Measurements from ENCODE around the gene ARL6IP6.

Gene ARL6IP6

GRCh38 chr2:152718076-152718908, at the start of gene ARL6IP6:
TSS of gene ARL6IP6 (plus strand) at chr2:152718620. CDS start at chr2:152718625, 5 bp downstream.
- DNase-seq (ENCODE audit: low spot score): peak; percentile 85

DNA sequence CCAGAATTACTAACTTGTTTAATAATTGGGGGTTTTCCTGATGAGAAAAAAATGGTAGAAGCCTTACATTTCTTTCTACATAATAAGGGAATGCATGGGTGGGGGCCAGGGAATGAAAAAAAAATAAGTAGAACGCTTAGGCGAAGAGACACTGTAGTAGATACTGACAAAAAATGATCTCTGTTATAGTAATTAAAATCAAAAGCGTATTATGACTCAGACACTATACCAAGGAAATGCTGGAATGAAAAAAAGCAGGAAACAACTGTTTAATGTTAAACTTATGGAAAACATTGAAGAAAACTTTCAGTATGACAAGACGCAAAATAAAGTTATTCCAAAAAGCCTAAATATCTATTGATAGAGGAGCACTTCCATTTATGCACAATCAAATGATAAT, 44.1 kb upstream of the ARL6IP6 start:
- no peak for DNase-seq (ENCODE audit: low spot score)

GRCh38 chr2:152676461-152676860, 42.0 kb upstream of the ARL6IP6 start:
- DNase-seq (ENCODE audit: low spot score): no peak

DNA sequence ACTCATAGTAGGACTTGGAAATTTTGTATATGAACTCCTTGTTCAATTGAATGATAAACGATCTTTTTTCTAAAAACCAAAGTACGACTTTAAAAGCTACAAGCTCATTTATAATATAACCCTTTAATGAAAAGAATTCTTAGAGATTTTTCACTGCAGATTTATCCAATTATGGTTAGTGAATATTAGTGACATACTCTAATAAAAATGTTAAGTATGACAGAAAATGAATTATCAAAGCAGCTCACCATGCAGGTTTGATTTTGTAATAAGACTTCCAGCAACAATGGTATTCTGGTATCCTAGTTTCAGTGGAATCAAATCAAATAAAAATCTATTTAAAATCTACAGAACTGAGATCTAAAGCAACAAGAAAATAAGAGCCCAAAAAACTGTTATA, 39.6 kb upstream of the ARL6IP6 start:
- no peak for DNase-seq (ENCODE audit: low spot score)

DNA sequence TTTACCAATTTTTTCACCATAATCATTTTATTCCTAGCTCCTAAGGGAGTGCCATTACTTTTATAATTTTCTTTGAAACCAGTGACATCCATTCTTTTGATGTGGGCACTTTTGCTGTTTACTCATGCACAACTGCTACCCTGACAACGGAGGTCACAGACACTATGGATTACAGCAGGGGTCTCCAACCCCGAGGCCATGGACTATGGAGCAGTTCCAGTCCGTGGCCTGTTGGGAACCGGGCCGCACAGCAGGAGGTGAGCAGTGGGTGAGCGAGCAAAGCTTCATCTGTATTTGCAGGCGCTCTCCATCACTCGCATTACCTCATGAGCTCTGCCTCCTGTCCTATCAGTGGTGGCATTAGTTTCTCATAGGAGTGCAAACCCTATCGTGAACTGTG, 35.8 kb upstream of the ARL6IP6 start:
- no peak for DNase-seq (ENCODE audit: low spot score)

- no peak for DNase-seq (ENCODE audit: low spot score)
Measured at GRCh38 chr2:152683400-152683799, 35.0 kb upstream of the ARL6IP6 start.

GRCh38 chr2:152686321-152686720, 32.1 kb upstream of the ARL6IP6 start:
- DNase-seq (ENCODE audit: low spot score): no peak

DNA sequence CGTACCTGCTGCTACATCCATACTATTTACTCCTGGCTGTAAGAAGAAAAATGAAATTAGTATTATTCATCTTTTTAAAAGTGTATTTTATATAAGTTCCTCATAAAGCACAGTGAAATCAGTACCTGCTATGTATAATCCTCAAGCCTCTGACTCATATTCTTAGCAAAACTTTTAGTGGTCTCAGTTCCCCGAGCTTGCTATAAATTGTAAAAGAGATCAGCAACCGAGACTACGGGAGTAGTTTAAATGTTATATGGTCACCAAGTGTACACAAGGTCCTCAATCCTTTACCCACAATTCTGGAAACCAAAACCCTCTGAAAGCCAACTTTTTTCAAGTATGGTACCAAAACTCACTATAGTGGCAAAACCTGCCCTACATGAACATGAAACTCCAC, 25.4 kb upstream of the ARL6IP6 start:
- no peak for DNase-seq (ENCODE audit: low spot score)

DNA sequence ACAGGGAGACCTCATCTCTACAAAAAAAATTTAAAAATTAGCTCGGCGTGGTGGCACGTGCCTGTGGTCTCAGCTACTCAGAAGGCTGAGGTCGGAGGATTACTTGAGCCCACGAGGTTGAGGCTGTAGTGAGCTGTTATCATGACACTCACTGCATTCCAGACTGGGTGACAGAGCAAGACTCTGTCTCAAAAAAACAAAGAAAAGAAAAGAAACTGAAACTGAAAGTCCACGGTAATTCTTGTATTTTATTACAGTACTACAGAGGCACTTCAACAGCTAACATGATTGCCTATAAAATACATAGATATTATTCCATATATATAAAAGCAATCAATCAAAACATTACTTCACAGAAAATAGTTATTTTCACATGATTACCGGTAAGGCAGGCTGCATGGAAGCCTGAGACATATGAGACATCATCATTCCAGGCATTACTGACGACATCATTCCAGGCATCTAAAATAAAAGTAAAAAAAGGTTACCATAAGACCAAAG, 24.2 kb upstream of the ARL6IP6 start:
- DNase-seq (ENCODE audit: low spot score): no peak

DNA sequence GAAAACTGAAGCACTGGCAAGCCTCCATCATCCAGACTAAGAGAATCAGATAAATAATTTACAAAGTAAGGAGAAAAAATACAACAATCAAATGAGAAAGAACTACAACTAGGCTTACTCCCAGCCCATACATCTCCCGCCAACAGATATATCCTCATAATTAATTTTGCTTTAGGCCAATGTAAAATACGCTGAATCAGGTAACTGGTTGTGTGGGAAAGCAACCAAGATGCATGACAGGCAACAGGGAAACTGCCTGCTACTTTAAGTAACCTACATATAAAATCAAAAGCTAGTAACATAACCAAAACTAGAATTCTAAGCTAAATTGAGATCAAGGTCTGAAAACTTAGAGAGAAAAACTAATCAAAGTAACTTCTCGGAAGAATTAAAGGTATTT, 22.7 kb upstream of the ARL6IP6 start:
- DNase-seq (ENCODE audit: low spot score): no peak

DNA sequence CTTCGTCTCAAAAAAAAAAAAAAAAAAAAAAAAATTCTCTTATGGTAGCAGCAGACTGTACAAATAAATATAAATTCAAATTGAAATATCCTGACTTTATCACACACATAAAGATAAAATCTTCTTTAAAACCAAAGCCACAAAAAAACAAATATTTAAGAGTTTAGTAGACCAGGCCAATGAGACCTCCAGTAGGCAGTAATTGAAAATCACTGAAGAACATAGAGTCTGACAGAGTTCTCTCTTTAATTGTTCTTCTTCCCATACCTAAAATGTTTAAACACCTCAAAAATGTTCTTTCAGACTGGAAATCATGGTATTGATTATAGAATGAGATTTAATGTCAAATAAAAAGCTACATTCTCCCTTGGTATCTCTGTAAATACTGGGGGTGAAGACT, 21.9 kb upstream of the ARL6IP6 start:
- DNase-seq (ENCODE audit: low spot score): no peak

DNA sequence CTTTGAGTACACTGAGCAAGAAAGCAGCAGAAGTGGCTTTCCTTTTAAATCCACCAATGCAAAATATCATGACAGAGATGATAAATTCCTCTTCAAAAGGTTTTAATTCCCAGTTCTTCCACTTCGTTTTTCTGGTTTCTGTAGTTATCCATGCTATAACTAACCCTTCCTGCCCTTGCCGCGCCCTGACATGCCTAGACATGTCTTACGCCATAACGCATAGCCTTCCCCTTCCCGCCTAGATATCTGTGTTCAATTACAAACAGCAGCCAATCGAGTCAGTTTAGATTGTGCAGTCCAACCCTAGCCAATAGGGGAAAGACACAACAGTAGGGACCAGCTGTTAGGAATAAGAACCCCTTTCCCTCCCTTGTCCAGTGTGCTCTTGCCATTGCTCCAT, 17.2 kb upstream of the ARL6IP6 start:
- DNase-seq (ENCODE audit: low spot score): no peak

DNA sequence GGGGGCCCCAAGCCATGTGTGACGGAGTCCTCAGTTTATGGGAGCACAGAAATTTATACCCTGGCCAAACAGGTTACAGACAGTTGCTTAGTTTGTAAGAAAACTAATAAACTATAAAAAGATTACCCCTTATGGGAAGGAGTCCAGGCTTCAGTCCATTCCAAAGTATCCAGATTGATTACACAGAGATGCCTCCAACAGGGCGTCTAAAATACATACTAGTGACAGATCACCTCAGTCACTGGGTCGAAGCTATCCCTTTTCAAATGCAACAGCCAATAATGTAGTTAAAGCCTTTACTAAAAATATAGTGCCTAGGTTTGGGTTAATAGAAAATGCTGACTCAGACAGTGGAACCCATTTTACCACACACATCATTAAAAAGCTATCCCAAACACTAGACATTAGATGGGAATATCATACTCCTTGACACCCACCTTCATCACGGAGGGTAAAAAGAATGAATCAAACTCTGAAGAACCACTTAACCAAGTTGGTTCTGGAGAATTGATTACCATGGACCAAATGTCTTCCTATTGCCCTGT, 11.9 kb upstream of the ARL6IP6 start:
- DNase-seq (ENCODE audit: low spot score): no peak

DNA sequence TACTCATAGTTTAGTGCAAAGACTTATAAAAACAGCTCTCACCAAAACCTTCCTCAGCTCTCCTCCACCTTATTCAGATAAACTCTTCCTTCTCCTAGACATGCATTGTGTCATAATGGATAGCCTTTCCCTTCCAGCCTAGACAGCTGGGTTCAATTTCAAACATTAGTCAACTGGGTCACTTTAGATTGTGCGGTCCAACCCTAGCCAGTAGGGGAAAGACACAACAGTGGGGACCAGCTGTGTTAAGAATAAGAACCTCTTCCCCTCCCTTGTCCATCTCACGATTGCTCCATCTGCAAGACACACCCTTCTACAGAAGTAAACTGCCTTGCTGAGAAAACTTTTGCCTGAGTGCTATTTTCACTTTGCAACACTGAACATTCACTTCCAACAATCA, 9.7 kb upstream of the ARL6IP6 start:
- DNase-seq (ENCODE audit: low spot score): no peak

DNA sequence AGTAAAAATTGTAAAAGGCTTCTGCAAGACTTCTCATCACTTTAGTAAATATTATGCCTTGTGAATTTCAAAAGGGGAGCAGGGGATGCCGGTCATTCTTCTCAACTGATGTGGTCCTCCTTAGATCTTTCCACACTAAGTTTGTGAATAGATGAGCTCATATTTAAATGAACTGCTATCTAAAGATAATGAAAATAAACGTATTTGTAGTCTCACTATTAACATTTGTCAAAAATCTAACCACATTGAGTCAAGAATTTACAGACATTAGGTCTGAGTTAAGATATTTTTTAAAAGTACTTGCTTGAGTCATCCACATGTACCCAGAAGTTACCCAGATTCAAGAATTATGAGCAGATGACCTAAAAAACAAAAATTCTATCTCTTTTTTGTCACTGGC, 7.7 kb upstream of the ARL6IP6 start:
- no peak for DNase-seq (ENCODE audit: low spot score)

GRCh38 chr2:152715112-152715511, 3.3 kb upstream of the ARL6IP6 start:
- DNase-seq (ENCODE audit: low spot score): no peak

DNA sequence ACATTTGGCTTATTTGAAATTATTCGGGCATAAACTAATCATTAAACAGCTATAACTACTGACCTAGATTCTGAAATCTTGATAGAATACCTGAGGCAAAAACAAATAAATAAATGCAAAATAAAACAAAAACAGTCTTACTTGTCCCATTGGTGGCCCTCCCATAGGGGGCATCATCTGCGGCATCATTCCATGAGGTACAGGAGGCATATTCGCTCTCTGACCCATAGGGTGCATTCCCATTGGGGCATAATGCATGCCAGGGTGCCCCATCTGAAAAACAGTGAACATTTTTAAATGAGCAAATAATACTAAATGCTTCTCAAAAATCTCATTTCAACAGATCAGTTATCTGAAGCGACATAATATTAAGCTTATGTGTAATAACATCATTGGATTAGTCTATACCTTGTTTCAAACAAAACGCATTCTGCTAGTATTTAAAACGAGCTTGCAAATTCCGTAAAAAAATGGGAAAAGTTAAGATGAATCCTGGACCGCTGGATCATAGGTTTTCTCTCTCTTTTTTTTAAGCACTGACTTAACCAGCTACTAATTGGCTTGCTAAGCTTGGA, 2.5 kb upstream of the ARL6IP6 start:
- DNase-seq (ENCODE audit: low spot score): peak; percentile 59

GRCh38 chr2:152716805-152717227, 1.6 kb upstream of the ARL6IP6 start:
- DNase-seq (ENCODE audit: low spot score): peak; percentile 10

DNA sequence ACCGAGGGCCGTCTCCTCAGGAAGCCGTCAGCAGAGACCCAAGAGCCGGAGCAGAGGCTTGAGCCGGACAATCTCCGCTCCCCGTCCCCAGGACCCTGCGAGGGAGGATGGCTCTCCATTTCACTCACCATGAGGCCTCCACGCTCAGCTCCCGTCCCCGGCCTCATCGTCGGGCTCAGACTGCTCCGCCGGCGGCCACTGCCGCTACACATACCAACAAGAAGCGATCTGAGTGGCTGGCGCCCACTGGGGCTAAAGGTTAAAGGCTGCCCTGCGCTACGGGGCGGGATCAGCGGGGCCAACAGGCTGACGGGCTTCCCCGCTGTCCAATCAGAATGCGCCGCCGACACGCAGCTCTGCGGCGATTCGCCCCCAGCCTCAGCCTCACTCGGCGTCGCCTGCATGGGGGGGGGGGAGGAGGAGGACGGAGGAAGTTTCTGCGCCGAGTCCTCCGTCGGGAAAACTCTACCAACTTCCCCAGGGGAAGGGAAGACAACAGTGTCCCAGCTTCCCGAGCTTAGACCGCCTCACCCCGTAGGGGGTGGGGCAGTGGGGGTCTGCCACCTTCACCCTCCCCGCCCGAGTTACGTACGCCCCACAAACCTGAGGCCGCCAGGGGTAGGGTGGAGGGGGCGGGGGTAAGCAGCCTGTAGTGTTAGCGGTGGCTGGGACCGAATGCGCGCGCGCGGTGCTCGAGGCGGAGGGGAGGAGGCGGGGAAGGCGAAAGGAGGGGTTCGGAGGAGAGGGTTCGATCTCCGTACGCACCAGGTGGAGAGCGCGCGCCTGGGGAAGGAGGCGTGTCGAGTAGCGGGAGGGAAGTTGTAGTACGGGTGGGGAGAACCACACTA, 968 bp upstream of the ARL6IP6 start, which contains the start of gene PRPF40A:
TSS of gene PRPF40A (minus strand) at position 234 of the 848 bp plus-strand sequence. CDS start at position 212, 22 bp downstream.
- DNase-seq (ENCODE audit: low spot score): peak; percentile 94

DNA sequence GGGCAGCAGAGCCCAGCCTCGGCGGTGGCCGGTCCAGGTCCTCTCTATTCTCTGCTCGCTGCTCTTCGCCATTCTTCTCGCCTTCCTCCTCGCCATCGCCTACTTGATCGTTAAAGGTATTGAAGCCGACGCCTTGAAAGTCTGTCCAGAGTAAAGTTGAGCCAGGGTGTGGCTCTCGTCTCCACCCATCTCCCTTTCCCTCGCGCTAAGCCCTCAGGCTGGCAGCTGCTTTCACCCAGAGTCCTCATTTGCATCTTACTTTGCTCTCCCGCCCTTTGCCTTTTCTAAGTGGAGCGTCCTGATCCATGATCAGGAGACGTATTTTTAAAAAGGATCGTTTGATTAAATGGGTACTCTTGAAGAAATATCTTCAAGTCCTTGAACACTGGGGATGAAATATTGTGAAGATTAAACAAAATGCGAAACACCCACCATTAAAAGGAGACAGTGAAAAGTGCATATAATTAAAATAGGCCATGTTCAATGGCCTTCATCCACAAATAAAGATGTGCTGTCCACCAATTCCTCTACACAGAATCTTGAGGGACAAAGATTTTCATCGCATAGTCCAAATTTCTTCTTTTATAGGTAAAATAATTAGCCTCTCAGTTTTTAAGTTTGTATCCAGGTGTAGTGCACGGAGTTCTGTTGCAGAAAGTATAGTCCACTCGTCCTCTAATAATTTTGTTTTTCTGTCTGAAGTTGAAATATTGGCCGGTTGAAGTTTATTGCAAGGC, 657 bp downstream of the ARL6IP6 start:
- DNase-seq (ENCODE audit: low spot score): peak; percentile 58

GRCh38 chr2:152720794-152721193, 2.4 kb downstream of the ARL6IP6 start:
- no peak for DNase-seq (ENCODE audit: low spot score)

Data from iPS-NIHi11 (cell line).